Cardiac septum (tissue), 1 donor: ENCODE measurements around the gene TMEM30A. TPM values are rescaled to one million over a fixed set of nuclear protein-coding genes. Genes with fewer than 3 reads are reported as not detected.

Experiments
- DNase-seq: peaks from one replicate; pipeline ENCODE4 v3.0.0-alpha.2; 2020; ENCODE audit warnings: low spot score
- intact Hi-C: fragments of 100-400 bp; cut with DNase I; formaldehyde crosslinking; loops from one replicate; pipeline ENCODE4 v1.14.0; 2022
- total RNA-seq: library from RNA; stranded (reverse); fragmentation: NEBNext Ultra II Directional; extraction: Animal tissue kit (Norgen Biotek cat#: 25700); gene quantifications from one replicate; pipeline ENCODE4 v1.2.1, GENCODE V29; 2021
- donor health status: DM: no; HTN: no; CAD: no.

The TMEM30A gene
- total RNA-seq, 1 donor from 2014 or later, result 57.4 TPM

- intact Hi-C loops, result no loop called here
- no peak for DNase-seq
Observed at GRCh38 chr6:75230484-75231325, 53.9 kb downstream of the TMEM30A start.

GRCh38 chr6:75224303-75224926 lies 60.2 kb downstream of the TMEM30A start:
- intact Hi-C loops, result no loop called here
- no peak for DNase-seq

GRCh38 chr6:75223428-75223827 lies 61.2 kb downstream of the TMEM30A start:
- intact Hi-C loops, result no loop called here
- no peak for DNase-seq

GRCh38 chr6:75222261-75222660 lies 62.3 kb downstream of the TMEM30A start:
- intact Hi-C loops, result no loop called here
- no peak for DNase-seq

- intact Hi-C loops, result no loop called here
- no peak for DNase-seq
Observed at GRCh38 chr6:75221116-75221515, 63.5 kb downstream of the TMEM30A start.

- intact Hi-C loops, result no loop called here
- DNase-seq, result no peak
Observed at GRCh38 chr6:75220357-75220756, 64.2 kb downstream of the TMEM30A start.

- intact Hi-C loops, result no loop called here
- DNase-seq, result no peak
Observed at GRCh38 chr6:75219263-75219662, 65.3 kb downstream of the TMEM30A start.

- no peak for DNase-seq
- intact Hi-C loops, result no loop called here
Observed at GRCh38 chr6:75217193-75217592, 67.4 kb downstream of the TMEM30A start.

- intact Hi-C loops, result no loop called here
- DNase-seq, result no peak
Observed at GRCh38 chr6:75215291-75215690, 69.3 kb downstream of the TMEM30A start.

- intact Hi-C loops, result loop anchor here (5.0 kb wide), 1 partner anchor 1541 kb away; no protein-coding TSS in a partner anchor
- no peak for DNase-seq
Observed at GRCh38 chr6:75213732-75214131, 70.9 kb downstream of the TMEM30A start.

GRCh38 chr6:75213112-75213511 lies 71.5 kb downstream of the TMEM30A start:
- intact Hi-C loops, result loop anchor here (5.0 kb wide), 1 partner anchor 1541 kb away; no protein-coding TSS in a partner anchor
- no peak for DNase-seq

- DNase-seq, result no peak
- intact Hi-C loops, result loop anchor here (2.0 to 5.0 kb wide), 2 partner anchors 1473 to 1540 kb away; no protein-coding TSS in a partner anchor
Observed at GRCh38 chr6:75211920-75212590, 72.5 kb downstream of the TMEM30A start.

- no peak for DNase-seq
- intact Hi-C loops, result loop anchor here (2.0 to 5.0 kb wide), 2 partner anchors 1472 to 1539 kb away; no protein-coding TSS in a partner anchor
Observed at GRCh38 chr6:75210885-75211739, 73.5 kb downstream of the TMEM30A start.

- intact Hi-C loops, result loop anchor here (5.0 to 10.0 kb wide), 9 partner anchors 384 to 1352 kb away; no protein-coding TSS in a partner anchor
Observed at GRCh38 chr6:75209184-75209723, 75.3 kb downstream of the TMEM30A start.

GRCh38 chr6:75208298-75209183 lies 76.1 kb downstream of the TMEM30A start:
- intact Hi-C loops, result loop anchor here (5.0 to 10.0 kb wide), 9 partner anchors 384 to 1351 kb away; no protein-coding TSS in a partner anchor
- DNase-seq, result peak; percentile 91

More at GRCh38 chr6:75209184-75209723, 75.3 kb downstream of the TMEM30A start:
- no peak for DNase-seq

GRCh38 chr6:75206576-75207342 lies 77.8 kb downstream of the TMEM30A start:
- no peak for DNase-seq
- intact Hi-C loops, result loop anchor here (5.0 to 10.0 kb wide), 9 partner anchors 382 to 1349 kb away; no protein-coding TSS in a partner anchor
